Glutamatergic neuron (in vitro differentiated cells): ENCODE results near the gene SPRR2F. TPM values are rescaled to one million over a fixed set of nuclear protein-coding genes. Genes with fewer than 3 reads are reported as not detected.
"Not testable (repeated sequence)": the region's sequence is repeated elsewhere in the genome, so short reads cannot be mapped to it uniquely, and the experiment has no call there.

Experiments
- DNase-seq: peaks from one replicate; pipeline ENCODE4 v3.0.0; 2022
- H3K27ac Mint-ChIP-seq: one replicate; pipeline ENCODE4 v1.8.0; 2020; ENCODE audit warnings: mild to moderate bottlenecking, mixed read lengths, inconsistent platforms; ENCODE audit not compliant: unreplicated experiment
- H3K27me3 Mint-ChIP-seq: one replicate; pipeline ENCODE4 v1.8.0; 2020; ENCODE audit warnings: mild to moderate bottlenecking, moderate library complexity, mixed read lengths, inconsistent platforms; ENCODE audit not compliant: unreplicated experiment
- H3K36me3 Mint-ChIP-seq: one replicate; pipeline ENCODE4 v1.8.0; 2020; ENCODE audit warnings: mild to moderate bottlenecking, mixed read lengths, inconsistent platforms; ENCODE audit not compliant: unreplicated experiment
- H3K4me1 Mint-ChIP-seq: one replicate; pipeline ENCODE4 v1.8.0; 2020; ENCODE audit warnings: mild to moderate bottlenecking, low read depth, mixed read lengths, inconsistent platforms; ENCODE audit not compliant: unreplicated experiment
- H3K4me3 Mint-ChIP-seq: one replicate; pipeline ENCODE4 v1.8.0; 2020; ENCODE audit warnings: mild to moderate bottlenecking, mixed read lengths, inconsistent platforms; ENCODE audit not compliant: unreplicated experiment
- H3K9me3 Mint-ChIP-seq: one replicate; pipeline ENCODE4 v1.8.0; 2020; ENCODE audit warnings: mild to moderate bottlenecking, moderate library complexity, mixed read lengths, inconsistent platforms; ENCODE audit not compliant: unreplicated experiment
- CTCF ChIP-seq: fragments of 200-600 bp; sonication (generic); IDR thresholded peaks from one replicate; pipeline ENCODE4 v1.5.0; 2021; ENCODE audit not compliant: partially characterized antibody, unreplicated experiment
- total RNA-seq: library from RNA; stranded (reverse); fragmentation: NEBNext Ultra II Directional; extraction: Animal tissue kit (Norgen Biotek cat#: 25700); gene quantifications from one replicate; pipeline ENCODE4 v1.2.1, GENCODE V29; 2021; ENCODE audit not compliant: unreplicated experiment

The SPRR2F gene
- total RNA-seq, 1 donor from 2014 or later: not detected

DNA sequence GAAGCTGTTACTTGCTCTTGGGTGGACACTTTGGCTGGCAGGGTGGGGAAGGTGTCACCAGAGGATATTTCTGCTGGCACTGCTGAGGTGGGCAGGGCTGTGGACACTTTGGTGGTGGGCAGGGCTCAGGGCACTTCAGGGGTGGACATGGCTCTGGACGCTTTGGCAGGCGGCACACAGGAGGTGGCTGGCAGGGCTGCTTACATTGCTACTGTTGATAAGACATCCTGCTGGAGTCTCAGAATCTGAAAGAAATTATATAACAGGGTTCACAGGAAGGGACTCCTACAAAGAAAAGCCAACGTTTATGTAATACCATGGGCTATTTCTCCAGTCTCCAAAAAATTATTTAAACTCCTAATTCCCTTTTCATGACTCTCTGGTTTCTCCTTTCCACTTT is 27.2 kb upstream of the SPRR2F start:
- TF ChIP-seq CTCF: no peak
- no peak overlapping the region for H3K4me3 Mint-ChIP-seq
- DNase-seq: no peak
- H3K36me3 Mint-ChIP-seq: no peaks in the 10 kb centered on the region
- no peaks in the 10 kb centered on the region for H3K27me3 Mint-ChIP-seq
- no peaks in the 10 kb centered on the region for H3K4me1 Mint-ChIP-seq
- no peak overlapping the region for H3K27ac Mint-ChIP-seq
- H3K9me3 Mint-ChIP-seq: no peaks in the 10 kb centered on the region

DNA sequence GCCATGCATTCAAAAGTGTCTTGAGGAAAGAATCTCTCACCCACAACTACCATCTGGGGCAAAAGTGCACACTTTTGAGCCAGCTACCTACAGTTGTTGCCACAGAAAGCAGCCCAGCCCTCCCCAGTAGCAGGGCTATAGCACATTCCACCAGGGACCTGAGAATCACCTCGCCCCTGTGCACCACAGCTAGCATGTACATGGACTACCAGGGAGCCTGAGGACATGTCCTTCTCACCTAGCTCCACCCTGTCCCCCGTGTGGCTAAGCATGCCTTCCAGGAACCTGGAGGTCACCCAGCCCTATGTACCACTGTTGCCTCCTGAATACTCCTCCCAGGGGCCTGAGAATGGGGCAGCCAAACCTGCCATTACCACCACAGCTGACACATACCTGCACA is 20.4 kb upstream of the SPRR2F start:
- Mint-ChIP-seq H3K36me3 (no peaks in the 10 kb centered on the region), H3K9me3 (peaks cover 3% of the 10 kb centered on the region), H3K4me3 (no peak overlapping the region), H3K27ac (no peak overlapping the region), H3K4me1 (no peaks in the 10 kb centered on the region), H3K27me3 (no peaks in the 10 kb centered on the region)
- no peak for DNase-seq
- TF ChIP-seq CTCF: no peak

DNA sequence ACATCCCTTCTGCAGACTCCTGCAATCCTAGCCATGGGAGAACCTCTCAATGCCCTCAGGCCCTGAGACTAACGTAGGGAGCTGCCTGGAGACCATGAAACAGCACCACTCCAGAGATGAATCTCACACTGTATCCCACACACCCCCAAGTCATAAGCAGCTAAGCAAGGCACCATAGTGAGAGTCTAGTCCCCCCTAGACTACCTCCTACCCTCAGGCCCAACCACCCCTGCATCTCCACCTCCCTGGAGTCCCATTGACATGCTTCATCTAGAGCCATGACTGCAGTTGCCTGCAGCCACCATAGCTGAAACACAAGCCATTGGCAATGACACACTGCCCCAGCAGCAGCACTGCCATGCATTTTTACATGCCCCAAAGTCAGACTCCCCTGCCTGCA is 20.0 kb upstream of the SPRR2F start:
- Mint-ChIP-seq H3K27ac (no peak overlapping the region), H3K4me3 (no peak overlapping the region), H3K9me3 (peaks cover 3% of the 10 kb centered on the region), H3K4me1 (no peaks in the 10 kb centered on the region), H3K36me3 (no peaks in the 10 kb centered on the region), H3K27me3 (no peaks in the 10 kb centered on the region)
- DNase-seq: no peak
- no peak for TF ChIP-seq CTCF

DNA sequence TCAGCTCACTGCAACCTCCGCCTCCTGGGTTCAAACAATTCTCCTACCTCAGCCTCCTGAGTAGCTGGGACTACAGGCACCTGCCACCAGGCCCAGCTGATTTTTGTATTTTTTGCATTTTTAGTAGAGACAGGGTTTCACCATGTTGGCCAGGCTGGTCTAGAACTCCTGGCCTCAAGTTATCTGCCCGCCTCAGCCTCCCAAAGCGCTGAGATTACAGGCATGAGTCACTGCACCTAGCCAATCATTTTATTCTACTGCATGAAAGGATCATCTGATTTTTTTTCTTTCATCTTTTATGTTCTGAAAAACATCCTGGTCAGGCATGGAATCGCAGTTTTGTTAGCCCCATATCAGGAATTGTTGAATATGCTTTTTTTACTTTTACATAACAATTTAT is 15.4 kb upstream of the SPRR2F start:
- not testable (repeated sequence) for DNase-seq, H3K4me3 Mint-ChIP-seq, H3K9me3 Mint-ChIP-seq, H3K27ac Mint-ChIP-seq, H3K4me1 Mint-ChIP-seq, H3K27me3 Mint-ChIP-seq
- H3K36me3 Mint-ChIP-seq: peaks cover 21% of the 10 kb centered on the region

DNA sequence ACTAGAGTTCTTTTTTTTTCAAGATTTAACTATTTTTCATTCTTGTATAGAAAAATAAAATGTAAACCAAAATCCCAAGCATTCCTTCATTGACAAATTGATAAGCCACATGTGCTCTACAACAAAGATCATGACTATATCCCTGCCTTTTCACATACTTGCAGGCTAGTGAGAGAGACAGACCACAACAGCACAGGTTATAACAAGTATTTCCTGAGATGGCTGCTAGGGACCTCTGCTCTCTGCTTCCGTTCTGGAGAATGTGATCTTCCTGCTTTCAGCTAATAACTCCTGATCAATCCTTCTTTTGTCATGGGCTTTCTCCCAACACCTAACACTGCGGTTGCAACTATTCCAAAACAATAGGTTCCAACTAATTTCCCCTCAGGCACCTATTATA is 14.0 kb upstream of the SPRR2F start:
- Mint-ChIP-seq H3K27ac (no peak overlapping the region), H3K4me3 (no peak overlapping the region), H3K4me1 (no peaks in the 10 kb centered on the region), H3K27me3 (no peaks in the 10 kb centered on the region), H3K9me3 (peaks cover 3% of the 10 kb centered on the region), H3K36me3 (peaks cover 21% of the 10 kb centered on the region)
- TF ChIP-seq CTCF: no peak
- DNase-seq: no peak

DNA sequence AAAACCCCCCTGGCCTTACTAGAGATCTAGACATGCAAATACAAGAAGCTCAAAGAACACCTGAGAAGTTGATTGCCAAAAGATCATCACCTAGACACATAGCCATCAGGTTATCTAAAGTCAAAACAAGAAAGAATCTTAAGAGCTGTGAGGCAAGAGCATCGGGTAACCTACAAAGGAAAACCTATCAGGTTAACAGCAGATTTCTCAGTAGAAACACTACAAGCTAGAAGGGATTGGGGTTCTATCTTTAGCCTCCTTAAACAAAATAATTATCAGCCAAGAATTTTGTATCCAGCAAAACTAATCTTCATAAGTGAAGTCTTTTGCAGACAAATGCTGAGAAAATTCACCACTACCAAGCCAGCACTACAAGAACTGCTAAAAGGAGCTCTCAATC is 12.2 kb upstream of the SPRR2F start:
- no peaks in the 10 kb centered on the region for H3K4me1 Mint-ChIP-seq

GRCh38 chr1:153123793-153124192 is 10.5 kb upstream of the SPRR2F start:
- H3K4me1 Mint-ChIP-seq, H3K9me3 Mint-ChIP-seq, DNase-seq, H3K27me3 Mint-ChIP-seq, H3K4me3 Mint-ChIP-seq, H3K27ac Mint-ChIP-seq: not testable (repeated sequence)
- peaks cover 21% of the 10 kb centered on the region for H3K36me3 Mint-ChIP-seq

More for the DNA sequence above, 12.2 kb upstream of the SPRR2F start:
- H3K27ac Mint-ChIP-seq: no peak overlapping the region
- peaks cover 3% of the 10 kb centered on the region for H3K9me3 Mint-ChIP-seq
- no peak for TF ChIP-seq CTCF
- no peak for DNase-seq
- no peak overlapping the region for H3K4me3 Mint-ChIP-seq
- no peaks in the 10 kb centered on the region for H3K27me3 Mint-ChIP-seq
- peaks cover 21% of the 10 kb centered on the region for H3K36me3 Mint-ChIP-seq
